MM.1S (cell line): ENCODE results near the gene GALNT7.

Experiments
- DNase-seq: peaks from one replicate; pipeline ENCODE4 v3.0.0-alpha.2; 2015
- H2AFZ ChIP-seq: fragments of 300-600 bp; sonication (generic); 2 replicates; pipeline ENCODE4 v1.6.0; 2016; ENCODE audit warnings: antibody characterized with exemption, low read length
- H3F3A ChIP-seq: fragments of 300-600 bp; sonication (generic); 2 replicates; pipeline ENCODE4 v1.6.1; 2016; ENCODE audit warnings: mild to moderate bottlenecking, antibody characterized with exemption, low read length, moderate library complexity, mixed read lengths; ENCODE audit not compliant: insufficient read depth
- H3K27ac ChIP-seq: fragments of 300-600 bp; sonication (generic); 2 replicates; pipeline ENCODE4 v1.5.1; 2016; ENCODE audit warnings: mild to moderate bottlenecking, low read length
- H3K27me3 ChIP-seq: fragments of 300-600 bp; sonication (generic); replicated peaks from 2 replicates; pipeline ENCODE4 v1.6.0; 2016; ENCODE audit warnings: low read length; ENCODE audit not compliant: insufficient read depth
- H3K36me3 ChIP-seq: fragments of 300-600 bp; sonication (generic); replicated peaks from 2 replicates; pipeline ENCODE4 v1.6.1; 2016; ENCODE audit warnings: mild to moderate bottlenecking, low read length, mixed read lengths; ENCODE audit not compliant: insufficient read depth
- H3K4me1 ChIP-seq: fragments of 300-600 bp; sonication (generic); 2 replicates; pipeline ENCODE4 v1.6.1; 2016; ENCODE audit warnings: low read length, mixed read lengths
- H3K4me2 ChIP-seq: fragments of 300-600 bp; sonication (generic); 2 replicates; pipeline ENCODE4 v1.6.0; 2016; ENCODE audit warnings: low read depth, low read length
- H3K4me3 ChIP-seq: fragments of 300-600 bp; sonication (generic); 2 replicates; pipeline ENCODE4 v1.5.1; 2016; ENCODE audit warnings: low read length, mixed read lengths
- H3K79me2 ChIP-seq: fragments of 300-600 bp; sonication (generic); 2 replicates; pipeline ENCODE4 v1.6.1; 2016; ENCODE audit warnings: mixed run types, low read length, mixed read lengths
- H3K9ac ChIP-seq: fragments of 300-600 bp; sonication (generic); 2 replicates; pipeline ENCODE4 v1.6.1; 2016; ENCODE audit warnings: low read length, mixed read lengths
- H3K9me2 ChIP-seq: fragments of 300-600 bp; sonication (generic); replicated peaks from 2 replicates; pipeline ENCODE4 v1.6.1; 2016; ENCODE audit warnings: mild to moderate bottlenecking, low read length, mixed read lengths; ENCODE audit not compliant: insufficient read depth
- H3K9me3 ChIP-seq: fragments of 300-600 bp; sonication (generic); replicated peaks from 2 replicates; pipeline ENCODE4 v1.6.1; 2016; ENCODE audit warnings: mild to moderate bottlenecking, low read length, mixed read lengths; ENCODE audit not compliant: insufficient read depth
- H4K20me1 ChIP-seq: fragments of 300-600 bp; sonication (generic); 2 replicates; pipeline ENCODE4 v1.6.1; 2016; ENCODE audit warnings: mild to moderate bottlenecking, low read length, moderate library complexity, mixed read lengths; ENCODE audit not compliant: insufficient read depth
- EZH2 ChIP-seq: fragments of 300-600 bp; sonication (generic); optimal IDR thresholded peaks from 2 replicates; pipeline ENCODE3; 2017; ENCODE audit warnings: low read depth, mild to moderate bottlenecking, antibody characterized with exemption, low read length, mixed read lengths
- EZH2phosphoT487 ChIP-seq: fragments of 300-600 bp; sonication (generic); IDR thresholded peaks from 2 replicates; pipeline ENCODE4 v1.6.1; 2018; ENCODE audit warnings: antibody characterized with exemption, low read length
- TF ChIP-seq, protein P1 (sequence below): fragments of 300-600 bp; sonication (generic); IDR thresholded peaks from 2 replicates; pipeline ENCODE4 v1.5.1; 2016; ENCODE audit warnings: antibody characterized with exemption, low read length, mixed read lengths

Gene GALNT7

DNA sequence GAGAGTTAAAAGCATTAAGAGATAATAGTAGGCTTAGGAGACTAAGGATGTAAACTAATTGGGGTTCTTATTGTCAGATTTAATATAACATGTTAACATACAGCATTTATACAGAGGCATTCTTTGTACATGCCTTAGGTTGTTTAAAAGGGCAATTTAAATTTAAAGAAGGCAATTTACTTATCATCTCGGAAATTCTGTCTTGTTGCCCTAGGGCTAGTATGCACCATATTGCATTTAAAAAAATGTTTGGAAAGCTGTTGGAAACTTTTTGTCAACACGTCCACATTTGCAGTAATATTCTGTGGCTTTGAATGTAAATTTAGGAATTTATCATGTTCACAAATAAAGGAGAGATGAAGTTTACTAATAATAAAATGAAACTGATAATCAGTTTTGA lies 25.5 kb downstream of the GALNT7 start:
- no peak for TF ChIP-seq EZH2
- TF ChIP-seq, protein P1, sequence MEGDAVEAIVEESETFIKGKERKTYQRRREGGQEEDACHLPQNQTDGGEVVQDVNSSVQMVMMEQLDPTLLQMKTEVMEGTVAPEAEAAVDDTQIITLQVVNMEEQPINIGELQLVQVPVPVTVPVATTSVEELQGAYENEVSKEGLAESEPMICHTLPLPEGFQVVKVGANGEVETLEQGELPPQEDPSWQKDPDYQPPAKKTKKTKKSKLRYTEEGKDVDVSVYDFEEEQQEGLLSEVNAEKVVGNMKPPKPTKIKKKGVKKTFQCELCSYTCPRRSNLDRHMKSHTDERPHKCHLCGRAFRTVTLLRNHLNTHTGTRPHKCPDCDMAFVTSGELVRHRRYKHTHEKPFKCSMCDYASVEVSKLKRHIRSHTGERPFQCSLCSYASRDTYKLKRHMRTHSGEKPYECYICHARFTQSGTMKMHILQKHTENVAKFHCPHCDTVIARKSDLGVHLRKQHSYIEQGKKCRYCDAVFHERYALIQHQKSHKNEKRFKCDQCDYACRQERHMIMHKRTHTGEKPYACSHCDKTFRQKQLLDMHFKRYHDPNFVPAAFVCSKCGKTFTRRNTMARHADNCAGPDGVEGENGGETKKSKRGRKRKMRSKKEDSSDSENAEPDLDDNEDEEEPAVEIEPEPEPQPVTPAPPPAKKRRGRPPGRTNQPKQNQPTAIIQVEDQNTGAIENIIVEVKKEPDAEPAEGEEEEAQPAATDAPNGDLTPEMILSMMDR = no peak
- no peak for TF ChIP-seq EZH2phosphoT487
- Histone ChIP-seq H3K36me3 (no peaks in the 10 kb centered on the region), H3K9me3 (no peaks in the 10 kb centered on the region), H3K9me2 (no peaks in the 10 kb centered on the region), H3K9ac (no peak overlapping the region), H3K27ac (no peak overlapping the region), H4K20me1 (no peaks in the 10 kb centered on the region), H3K79me2 (peaks cover 19% of the 10 kb centered on the region), H2AFZ (no peak overlapping the region), H3K4me2 (no peak overlapping the region), H3K27me3 (no peaks in the 10 kb centered on the region), H3F3A (no peaks in the 10 kb centered on the region), H3K4me3 (no peak overlapping the region), H3K4me1 (peaks cover 9% of the 10 kb centered on the region; the same call in 1 of the 2 replicates)
- no peak for DNase-seq

DNA sequence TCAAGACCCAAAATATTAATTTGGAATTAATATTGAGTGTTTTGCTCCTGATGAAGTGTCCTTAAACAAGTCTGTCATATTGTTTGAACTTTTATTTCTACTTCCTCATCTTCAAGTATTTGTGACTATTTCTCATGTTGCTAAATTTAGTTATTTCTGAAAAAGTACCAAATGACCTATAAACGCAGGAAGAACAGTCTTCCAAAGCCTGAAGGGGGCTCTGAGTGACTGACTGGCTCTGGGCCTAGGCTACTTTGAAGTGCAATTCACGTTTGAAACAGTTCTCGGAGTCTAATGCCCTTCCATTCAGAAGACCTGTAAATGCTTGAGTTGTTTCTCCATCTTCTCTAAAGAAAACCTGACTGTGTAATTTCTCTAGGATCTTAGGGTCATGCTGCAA lies 26.5 kb downstream of the GALNT7 start:
- Histone ChIP-seq H3K4me3 (no peak overlapping the region), H3K9me3 (no peaks in the 10 kb centered on the region), H3K4me1 (peaks cover 9% of the 10 kb centered on the region; the same call in 1 of the 2 replicates), H3K36me3 (no peaks in the 10 kb centered on the region), H4K20me1 (no peaks in the 10 kb centered on the region), H3K27ac (no peak overlapping the region), H3F3A (no peaks in the 10 kb centered on the region), H3K9ac (no peak overlapping the region), H2AFZ (no peak overlapping the region), H3K27me3 (no peaks in the 10 kb centered on the region), H3K79me2 (peaks cover 19% of the 10 kb centered on the region), H3K4me2 (no peak overlapping the region), H3K9me2 (no peaks in the 10 kb centered on the region)
- DNase-seq = no peak
- TF ChIP-seq EZH2phosphoT487 = no peak
- TF ChIP-seq EZH2 = no peak
- TF ChIP-seq, protein P1 = no peak

DNA sequence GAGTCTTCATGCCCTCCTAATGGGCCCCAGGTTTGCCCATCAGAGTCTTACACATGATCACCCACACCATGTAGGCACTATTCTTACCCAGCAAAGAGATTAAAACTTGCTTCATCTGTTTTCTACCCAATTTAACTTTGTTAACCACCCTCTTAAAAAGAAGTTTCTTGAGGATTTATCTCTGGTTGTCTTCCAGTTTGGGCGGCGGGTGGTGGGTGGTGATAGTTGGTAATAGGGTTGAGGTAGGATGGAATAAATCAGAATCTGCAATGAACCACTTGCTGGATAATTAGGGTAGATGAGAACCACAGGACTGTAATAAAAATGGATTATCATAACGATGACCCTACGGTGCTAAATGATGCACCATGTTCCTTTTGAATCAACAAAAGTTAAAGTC lies 30.9 kb downstream of the GALNT7 start:
- no peak overlapping the region for H3K9ac ChIP-seq
- no peak overlapping the region for H3K4me2 ChIP-seq
- no peaks in the 10 kb centered on the region for H3K4me1 ChIP-seq
- H3K79me2 ChIP-seq = peaks cover 11% of the 10 kb centered on the region; the same call in 1 of the 2 replicates
- TF ChIP-seq, protein P1 = no peak
- no peak for TF ChIP-seq EZH2
- no peak for TF ChIP-seq EZH2phosphoT487
- H3K4me3 ChIP-seq = no peak overlapping the region
- no peak for DNase-seq
- no peak overlapping the region for H2AFZ ChIP-seq
- H3F3A ChIP-seq = no peaks in the 10 kb centered on the region
- no peaks in the 10 kb centered on the region for H3K9me2 ChIP-seq
- H3K9me3 ChIP-seq = no peaks in the 10 kb centered on the region
- no peaks in the 10 kb centered on the region for H4K20me1 ChIP-seq
- no peaks in the 10 kb centered on the region for H3K36me3 ChIP-seq
- H3K27me3 ChIP-seq = no peaks in the 10 kb centered on the region
- H3K27ac ChIP-seq = no peak overlapping the region
